IMR-90 (cell line): ENCODE data around the gene UVSSA. TPM values are rescaled to one million over a fixed set of nuclear protein-coding genes. Genes with fewer than 3 reads are reported as not detected.

Source experiments
- ATAC-seq: fragments of 200-7000 bp; cut with Tn5 transposase; 2 replicates; pipeline ENCODE4 v1.9.1; 2020; ENCODE audit warnings: low read depth, mild to moderate bottlenecking, moderate library complexity
- BruUV-seq: library from RNA; stranded (reverse); fragments of 400-500 nt; replicated peaks from 2 replicates; lab custom pipeline; 2021; lab: Mats Ljungman, UMichigan
- CTCF ChIA-PET: fragments of 300-600 bp; formaldehyde crosslinking; extraction: SDS; loops from one replicate; lab custom pipeline; 2021; ENCODE audit warnings: antibody characterized with exemption; lab: Yijun Ruan, JAX
- POLR2A ChIA-PET: fragments of 300-600 bp; sonication (Branson Sonifier 250); formaldehyde crosslinking; loops from one replicate; lab custom pipeline; 2022; ENCODE audit warnings: antibody characterized with exemption; ENCODE audit not compliant: unreplicated experiment; lab: Charles Lee
- DNase-seq: peaks from one replicate; pipeline ENCODE4 v3.0.0; 2013
- H2AFZ ChIP-seq: replicated peaks from 2 replicates; pipeline ENCODE3; 2013; ENCODE audit warnings: low read length, mild to moderate bottlenecking; ENCODE audit not compliant: poor library complexity
- H2AK5ac ChIP-seq: 2 replicates; pipeline ENCODE4 v1.6.1; 2013; ENCODE audit warnings: low read depth, low read length, inconsistent platforms
- H2AK9ac ChIP-seq: replicated peaks from 2 replicates; pipeline ENCODE3; 2013; ENCODE audit warnings: mild to moderate bottlenecking, low read depth, low read length, moderate library complexity; ENCODE audit not compliant: poor library complexity
- H2BK120ac ChIP-seq: 2 replicates; pipeline ENCODE4 v1.6.1; 2013; ENCODE audit warnings: low read depth, low read length, inconsistent platforms
- H2BK15ac ChIP-seq: 3 replicates; pipeline ENCODE4 v1.6.1; 2013; ENCODE audit warnings: low read depth, low read length, inconsistent platforms
- H2BK20ac ChIP-seq: 2 replicates; pipeline ENCODE4 v1.6.1; 2013; ENCODE audit warnings: low read depth, mild to moderate bottlenecking, inconsistent platforms, low read length, moderate library complexity
- H2BK5ac ChIP-seq: 2 replicates; pipeline ENCODE4 v1.6.1; 2013; ENCODE audit warnings: mild to moderate bottlenecking, low read depth, low read length, inconsistent platforms; ENCODE audit not compliant: poor library complexity, severe bottlenecking
- H3K14ac ChIP-seq: replicated peaks from 2 replicates; pipeline ENCODE4 v1.6.1; 2013; ENCODE audit warnings: low read depth, low read length, inconsistent platforms
- H3K18ac ChIP-seq: 2 replicates; pipeline ENCODE4 v1.6.1; 2013; ENCODE audit warnings: low read depth, low read length, control low read depth
- H3K23ac ChIP-seq: 2 replicates; pipeline ENCODE4 v1.6.1; 2013; ENCODE audit warnings: low read depth, low read length, inconsistent platforms
- H3K27ac ChIP-seq: 2 replicates; pipeline ENCODE4 v1.5.1; 2013; ENCODE audit warnings: mild to moderate bottlenecking, control low read depth, low read length; ENCODE audit not compliant: insufficient read depth
- H3K27me3 ChIP-seq: 2 replicates; pipeline ENCODE4 v1.6.1; 2013; ENCODE audit warnings: low read length; ENCODE audit not compliant: control insufficient read depth, insufficient read depth
- H3K36me3 ChIP-seq: 2 replicates; pipeline ENCODE4 v1.6.1; 2013; ENCODE audit warnings: low read length, mixed read lengths; ENCODE audit not compliant: control insufficient read depth, insufficient read depth
- H3K4ac ChIP-seq: 2 replicates; pipeline ENCODE4 v1.6.1; 2013; ENCODE audit warnings: low read depth, low read length, inconsistent platforms
- H3K4me1 ChIP-seq: 2 replicates; pipeline ENCODE4 v1.6.1; 2013; ENCODE audit warnings: low read length, mixed read lengths; ENCODE audit not compliant: control insufficient read depth, insufficient read depth
- H3K4me2 ChIP-seq: 2 replicates; pipeline ENCODE4 v1.6.1; 2013; ENCODE audit warnings: low read depth, mild to moderate bottlenecking, control low read depth, low read length, moderate library complexity
- H3K4me3 ChIP-seq: 2 replicates; pipeline ENCODE4 v1.5.1; 2013; ENCODE audit warnings: low read depth, mild to moderate bottlenecking, control low read depth, low read length, moderate library complexity; ENCODE audit not compliant: insufficient read depth
- H3K56ac ChIP-seq: 2 replicates; pipeline ENCODE4 v1.6.1; 2013; ENCODE audit warnings: low read length, inconsistent platforms; ENCODE audit not compliant: insufficient read depth; ENCODE audit errors: extremely low read depth
- H3K79me1 ChIP-seq, 2 experiments: 2 replicates each; pipeline ENCODE4 v1.6.1; 2013; ENCODE audit warnings: low read length in 2 of 2, inconsistent platforms in 1 of 2, low read depth in 1 of 2
- H3K9ac ChIP-seq: 2 replicates; pipeline ENCODE4 v1.6.1; 2013; ENCODE audit warnings: low read depth, low read length, control low read depth
- H3K9me1 ChIP-seq: 2 replicates; pipeline ENCODE4 v1.6.1; 2013; ENCODE audit warnings: low read length, inconsistent platforms; ENCODE audit not compliant: insufficient read depth
- H3K9me3 ChIP-seq: 2 replicates; pipeline ENCODE4 v1.6.1; 2013; ENCODE audit warnings: low read length; ENCODE audit not compliant: control insufficient read depth, insufficient read depth
- H4K20me1 ChIP-seq: 2 replicates; pipeline ENCODE4 v1.6.1; 2013; ENCODE audit warnings: low read length, inconsistent platforms; ENCODE audit not compliant: insufficient read depth
- H4K5ac ChIP-seq: 2 replicates; pipeline ENCODE4 v1.6.1; 2013; ENCODE audit warnings: mild to moderate bottlenecking, low read depth, low read length, control low read depth
- H4K8ac ChIP-seq, 2 experiments: 2 replicates each; pipeline ENCODE4 v1.6.1; 2013; ENCODE audit warnings: low read depth in 2 of 2, low read length in 2 of 2, control low read depth in 1 of 2, inconsistent platforms in 1 of 2
- H4K91ac ChIP-seq: 2 replicates; pipeline ENCODE4 v1.6.1; 2013; ENCODE audit warnings: low read depth, low read length, inconsistent platforms; ENCODE audit not compliant: insufficient read depth
- CHD1 ChIP-seq: IDR thresholded peaks from 2 replicates; pipeline ENCODE4 v1.6.1; 2012; ENCODE audit warnings: low read depth, low read length, improper control_type of control experiment
- MAZ ChIP-seq: IDR thresholded peaks from 2 replicates; pipeline ENCODE4 v1.6.1; 2012; ENCODE audit warnings: low read depth, mild to moderate bottlenecking, low read length, improper control_type of control experiment, moderate library complexity, borderline replicate concordance
- MXI1 ChIP-seq: IDR thresholded peaks from 2 replicates; pipeline ENCODE4 v1.6.1; 2012; ENCODE audit warnings: low read depth, mild to moderate bottlenecking, low read length, moderate library complexity, borderline replicate concordance
- NFE2L2 ChIP-seq: fragments of 150-350 bp; IDR thresholded peaks from 2 replicates; pipeline ENCODE4 v1.6.1; 2016; ENCODE audit warnings: low read depth, mild to moderate bottlenecking, low read length
- POLR2A ChIP-seq: IDR thresholded peaks from 2 replicates; pipeline ENCODE4 v1.6.1; 2012; ENCODE audit warnings: mild to moderate bottlenecking, low read depth, low read length
- WGBS, 2 experiments: methylation state at CpG; one replicate each; pipeline versions ENCODE4 v1.1.5 to v1.1.7; 2013; ENCODE audit warnings: missing lambda C conversion rate in 2 of 2; ENCODE audit not compliant: insufficient read length in 1 of 2; ENCODE audit errors: extremely low coverage in 2 of 2; 5-methylcytosine and 5-hydroxymethylcytosine counted together
- dilution Hi-C: fragments of 300-500 bp; cut with HindIII; formaldehyde crosslinking; loops from one replicate; pipeline ENCODE4 v1.14.3; 2018; ENCODE audit warnings: low sequenced_read_pairs; ENCODE audit not compliant: unreplicated experiment
- in situ Hi-C: fragments of 300-500 bp; cut with MboI; formaldehyde crosslinking; loops from 3 replicates; pipeline ENCODE4 v1.14.3; 2019; ENCODE audit warnings: low sequenced_read_pairs, inconsistent platforms, mixed read lengths
- intact Hi-C: fragments of 100-400 bp; cut with micrococcal nuclease; formaldehyde crosslinking; loops from 2 replicates; pipeline ENCODE4 v1.10.0; 2022
- polyA plus RNA-seq, 3 experiments: library from polyadenylated mRNA; depleted of rRNA; stranded (reverse); fragments of >200 nt; gene quantifications; 2 replicates each; pipeline ENCODE4 v1.2.3, GENCODE V29; 2012; ENCODE audit warnings: low replicate concordance in 1 of 3
- total RNA-seq: library from RNA; depleted of rRNA; stranded (reverse); fragments of >200 nt; gene quantifications from 2 replicates; pipeline ENCODE4 v1.2.3, GENCODE V29; 2012
- TF ChIP-seq, protein P1 (sequence below): fragments of 150-350 bp; IDR thresholded peaks from 2 replicates; pipeline ENCODE4 v1.6.1; 2016; ENCODE audit warnings: low read depth, mild to moderate bottlenecking, low read length, moderate library complexity, borderline replicate concordance

UVSSA gene
- total and polyA plus RNA-seq, 2 of the 4 experiments (the other 2 are of a cell fraction): 1.4 to 8.4 TPM

DNA sequence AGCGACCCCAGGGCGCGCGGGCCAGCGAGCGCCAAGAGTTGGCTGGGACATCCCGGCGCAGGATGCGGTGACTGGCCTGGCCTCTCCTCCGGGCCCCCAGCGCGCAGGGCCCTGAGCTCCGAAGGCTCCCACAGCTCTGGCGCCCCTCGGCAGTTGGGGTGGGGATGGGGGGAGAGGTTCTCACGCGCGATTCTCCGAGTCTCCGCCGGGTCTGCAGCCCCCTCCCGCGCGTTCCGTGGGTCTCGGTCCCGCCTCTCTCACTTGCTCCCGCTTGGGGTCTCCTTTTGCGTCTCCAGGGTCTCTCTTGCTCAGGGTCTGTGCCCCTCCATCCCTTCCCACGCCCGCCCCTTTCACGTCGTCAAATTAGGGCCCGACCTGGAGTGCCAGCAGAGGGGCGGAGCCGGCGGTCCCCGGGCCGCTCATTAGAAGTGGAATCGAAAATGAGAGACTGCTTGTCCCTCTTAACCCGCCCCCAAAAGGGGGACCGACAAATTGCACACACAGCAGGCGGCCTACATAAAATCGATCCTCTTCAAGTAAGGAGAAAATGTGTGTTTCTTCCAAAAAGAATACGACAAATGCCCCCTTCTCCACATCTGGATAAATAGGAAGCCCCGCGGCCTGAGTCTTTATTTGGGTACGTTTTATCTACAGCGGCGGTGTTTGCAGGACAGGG is 60.1 kb downstream of the UVSSA start:
- no peak overlapping the region for H3K14ac ChIP-seq
- no peak overlapping the region for H3K27ac ChIP-seq
- H3K79me1 ChIP-seq: no peaks in the 10 kb centered on the region
- no peak overlapping the region for H4K5ac ChIP-seq
- H3K4ac ChIP-seq: no peak overlapping the region
- H3K36me3 ChIP-seq: no peaks in the 10 kb centered on the region
- H3K4me3 ChIP-seq: no peak overlapping the region
- no peak overlapping the region for H2BK15ac ChIP-seq
- TF ChIP-seq, protein P1, sequence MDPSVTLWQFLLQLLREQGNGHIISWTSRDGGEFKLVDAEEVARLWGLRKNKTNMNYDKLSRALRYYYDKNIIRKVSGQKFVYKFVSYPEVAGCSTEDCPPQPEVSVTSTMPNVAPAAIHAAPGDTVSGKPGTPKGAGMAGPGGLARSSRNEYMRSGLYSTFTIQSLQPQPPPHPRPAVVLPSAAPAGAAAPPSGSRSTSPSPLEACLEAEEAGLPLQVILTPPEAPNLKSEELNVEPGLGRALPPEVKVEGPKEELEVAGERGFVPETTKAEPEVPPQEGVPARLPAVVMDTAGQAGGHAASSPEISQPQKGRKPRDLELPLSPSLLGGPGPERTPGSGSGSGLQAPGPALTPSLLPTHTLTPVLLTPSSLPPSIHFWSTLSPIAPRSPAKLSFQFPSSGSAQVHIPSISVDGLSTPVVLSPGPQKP: no peak
- TF ChIP-seq POLR2A (no peak), NFE2L2 (no peak), CHD1 (no peak), MXI1 (no peak), MAZ (no peak)
- in situ Hi-C loops: no loop called here
- H3K23ac ChIP-seq: no peak overlapping the region
- H2BK120ac ChIP-seq: no peak overlapping the region
- no peak overlapping the region for H2BK20ac ChIP-seq
- 3% methylated on average over 19 of the region's 50 CpGs; no CpG with 5 or more reads in 1 of the 2 experiments for WGBS, 2 experiments
- POLR2A ChIA-PET: no interaction called here
- intact Hi-C loops: no loop called here
- H2AFZ ChIP-seq: no peak overlapping the region
- H3K18ac ChIP-seq: no peak overlapping the region
- ATAC-seq: no peak
- no peak overlapping the region for H2BK5ac ChIP-seq
- DNase-seq: no peak
- no peak overlapping the region for H3K9ac ChIP-seq
- H4K20me1 ChIP-seq: no peaks in the 10 kb centered on the region
- H3K4me1 ChIP-seq: no peaks in the 10 kb centered on the region
- H4K8ac ChIP-seq: no peak overlapping the region
- no peak overlapping the region for H3K56ac ChIP-seq
- no peaks in the 10 kb centered on the region for H3K9me1 ChIP-seq
- CTCF ChIA-PET: no interaction called here
- dilution Hi-C loops: no loop called here
- no peak overlapping the region for H3K4me2 ChIP-seq
- no peak overlapping the region for H2AK5ac ChIP-seq
- no TSS peak for BruUV-seq
- no peaks in the 10 kb centered on the region for H3K9me3 ChIP-seq
- H3K27me3 ChIP-seq: peaks cover 71% of the 10 kb centered on the region
- H2AK9ac ChIP-seq: no peak overlapping the region
- no peak overlapping the region for H4K91ac ChIP-seq
